Measurements from ENCODE around the gene SH2D6.

Gene SH2D6

DNA sequence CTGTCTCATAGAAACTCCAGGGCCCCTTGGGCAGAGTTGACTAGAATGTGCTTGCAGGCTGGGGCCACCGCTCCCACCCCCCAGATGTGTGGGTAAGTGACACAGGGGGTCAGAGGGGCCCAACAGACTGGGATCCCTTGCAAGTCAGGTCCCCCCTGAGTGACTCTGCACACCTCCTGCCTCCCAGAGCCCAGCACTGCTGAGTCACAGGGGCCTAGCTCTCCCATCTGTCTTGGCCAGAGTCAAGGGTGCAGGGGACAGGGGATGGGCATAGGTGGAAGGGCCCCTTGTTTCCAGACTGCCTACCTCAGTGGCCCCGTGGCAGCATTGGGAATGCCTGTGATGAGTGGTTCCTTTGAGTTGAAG, 11.4 kb downstream of the SH2D6 start:
- Histone ChIP-seq H4K20me1 (ENCODE audit: insufficient read depth, low read length) (no peaks in the 10 kb centered on the region), H3K4me2 (ENCODE audit: low read depth, low read length) (no peak overlapping the region), H3K27ac (ENCODE audit: low read length) (no peak overlapping the region), H3K27me3 (replicated peaks; ENCODE audit: insufficient read depth, low read length) (no peaks in the 10 kb centered on the region), H3F3A (ENCODE audit: insufficient read depth, low read length) (no peaks in the 10 kb centered on the region), H3K9ac (ENCODE audit: low read length) (no peak overlapping the region), H3K36me3 (replicated peaks; ENCODE audit: insufficient read depth, low read length) (no peaks in the 10 kb centered on the region), H2AFZ (ENCODE audit: low read length) (no peak overlapping the region), H3K79me2 (ENCODE audit: low read length) (no peaks in the 10 kb centered on the region), H3K4me3 (ENCODE audit: low read length) (no peak overlapping the region), H3K9me3 (replicated peaks; ENCODE audit: insufficient read depth, low read length) (no peaks in the 10 kb centered on the region), H3K9me2 (replicated peaks; ENCODE audit: insufficient read depth, low read length) (no peaks in the 10 kb centered on the region), H3K4me1 (ENCODE audit: low read length) (no peaks in the 10 kb centered on the region)
- TF ChIP-seq, protein P1, sequence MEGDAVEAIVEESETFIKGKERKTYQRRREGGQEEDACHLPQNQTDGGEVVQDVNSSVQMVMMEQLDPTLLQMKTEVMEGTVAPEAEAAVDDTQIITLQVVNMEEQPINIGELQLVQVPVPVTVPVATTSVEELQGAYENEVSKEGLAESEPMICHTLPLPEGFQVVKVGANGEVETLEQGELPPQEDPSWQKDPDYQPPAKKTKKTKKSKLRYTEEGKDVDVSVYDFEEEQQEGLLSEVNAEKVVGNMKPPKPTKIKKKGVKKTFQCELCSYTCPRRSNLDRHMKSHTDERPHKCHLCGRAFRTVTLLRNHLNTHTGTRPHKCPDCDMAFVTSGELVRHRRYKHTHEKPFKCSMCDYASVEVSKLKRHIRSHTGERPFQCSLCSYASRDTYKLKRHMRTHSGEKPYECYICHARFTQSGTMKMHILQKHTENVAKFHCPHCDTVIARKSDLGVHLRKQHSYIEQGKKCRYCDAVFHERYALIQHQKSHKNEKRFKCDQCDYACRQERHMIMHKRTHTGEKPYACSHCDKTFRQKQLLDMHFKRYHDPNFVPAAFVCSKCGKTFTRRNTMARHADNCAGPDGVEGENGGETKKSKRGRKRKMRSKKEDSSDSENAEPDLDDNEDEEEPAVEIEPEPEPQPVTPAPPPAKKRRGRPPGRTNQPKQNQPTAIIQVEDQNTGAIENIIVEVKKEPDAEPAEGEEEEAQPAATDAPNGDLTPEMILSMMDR (IDR thresholded peaks at IDR 0.05; ENCODE audit: low read length), result no peak
- TF ChIP-seq EZH2 (optimal IDR thresholded peaks at IDR 0.05; ENCODE audit: low read depth, low read length) (no peak), EZH2phosphoT487 (IDR thresholded peaks at IDR 0.05; ENCODE audit: low read length) (no peak)
- DNase-seq, result no peak

DNA sequence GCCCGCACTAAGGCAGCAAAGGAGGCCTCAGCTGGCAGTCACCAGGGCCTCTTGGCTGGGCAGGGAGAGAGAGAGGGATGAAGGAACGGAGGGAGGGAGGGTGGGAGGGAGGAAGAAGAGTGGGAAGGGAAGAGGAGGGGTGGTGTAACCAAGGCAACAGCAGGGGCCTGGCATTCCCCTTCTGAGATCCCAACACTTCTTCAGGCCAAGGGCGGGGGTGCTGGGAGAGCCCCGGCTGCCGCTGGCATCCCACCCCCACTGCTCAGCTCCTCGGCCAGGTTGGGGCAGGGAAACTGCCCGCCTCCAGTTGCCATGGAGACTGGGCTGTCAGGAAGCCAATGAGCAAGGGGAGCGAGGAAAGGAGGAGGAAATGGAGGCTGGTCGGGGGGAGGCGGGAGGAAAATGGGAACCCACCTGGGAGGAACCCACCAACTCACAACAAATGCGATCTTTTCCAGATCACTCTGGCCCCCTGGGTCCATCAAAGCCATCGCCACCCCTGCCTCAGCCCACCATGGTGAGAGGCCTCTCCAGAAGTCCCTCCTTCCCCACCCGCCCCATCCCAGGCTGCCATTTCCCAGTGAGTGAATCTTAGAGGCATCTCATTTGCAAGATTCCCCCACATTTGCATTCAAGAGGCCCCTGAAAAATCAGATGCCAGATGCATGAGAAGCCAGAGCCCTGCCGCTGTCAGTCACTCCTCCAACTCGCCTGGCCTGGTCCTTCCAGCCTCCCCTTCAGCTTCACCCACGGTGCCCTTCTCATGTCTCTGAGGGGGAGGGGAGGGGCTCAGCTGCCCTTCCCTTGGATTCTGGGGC, 12.4 kb downstream of the SH2D6 start:
- TF ChIP-seq EZH2phosphoT487 (IDR thresholded peaks at IDR 0.05; ENCODE audit: low read length), result no peak
- H3K27me3 ChIP-seq (replicated peaks; ENCODE audit: insufficient read depth, low read length), result no peaks in the 10 kb centered on the region
- no peaks in the 10 kb centered on the region for H3K9me3 ChIP-seq (replicated peaks; ENCODE audit: insufficient read depth, low read length)
- H3K27ac ChIP-seq (ENCODE audit: low read length), result no peak overlapping the region
- H3K36me3 ChIP-seq (replicated peaks; ENCODE audit: insufficient read depth, low read length), result no peaks in the 10 kb centered on the region
- H3K4me1 ChIP-seq (ENCODE audit: low read length), result no peaks in the 10 kb centered on the region
- no peak overlapping the region for H3K4me3 ChIP-seq (ENCODE audit: low read length)
- H3K9ac ChIP-seq (ENCODE audit: low read length), result no peak overlapping the region
- no peak overlapping the region for H3K4me2 ChIP-seq (ENCODE audit: low read depth, low read length)
- no peak overlapping the region for H2AFZ ChIP-seq (ENCODE audit: low read length)
- no peaks in the 10 kb centered on the region for H3K9me2 ChIP-seq (replicated peaks; ENCODE audit: insufficient read depth, low read length)
- no peaks in the 10 kb centered on the region for H3F3A ChIP-seq (ENCODE audit: insufficient read depth, low read length)
- no peaks in the 10 kb centered on the region for H4K20me1 ChIP-seq (ENCODE audit: insufficient read depth, low read length)
- no peak for DNase-seq
- no peaks in the 10 kb centered on the region for H3K79me2 ChIP-seq (ENCODE audit: low read length)

DNA sequence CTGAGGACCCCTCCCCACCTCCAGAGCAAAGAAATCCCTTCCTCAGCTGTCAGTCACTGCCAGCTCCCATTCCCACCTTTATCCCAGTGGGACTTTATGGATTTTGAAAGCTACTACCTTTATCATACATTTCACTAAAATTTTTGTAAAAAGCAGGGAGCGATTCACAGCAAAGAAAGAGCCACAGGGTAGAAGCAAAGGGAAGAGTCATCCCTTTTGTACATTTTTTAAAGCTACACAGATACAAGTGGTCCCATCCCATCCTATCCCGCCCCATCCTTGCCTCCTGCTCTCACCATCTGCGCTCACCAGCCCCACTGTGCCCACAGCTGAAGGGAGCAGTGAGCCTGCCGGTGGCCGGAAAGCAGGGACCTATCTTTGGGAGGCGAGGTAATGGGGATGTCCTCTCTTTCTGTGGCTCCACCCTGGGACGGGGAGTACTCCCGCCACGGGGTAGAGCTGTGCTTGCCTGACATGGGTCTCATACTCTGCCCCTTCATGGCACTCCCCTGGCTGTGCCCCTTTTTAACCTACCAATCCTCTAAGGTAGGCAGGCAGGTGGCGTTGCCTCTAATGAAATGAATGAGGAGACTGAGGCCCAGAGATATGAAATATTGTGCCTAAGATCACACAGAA, 13.2 kb downstream of the SH2D6 start:
- H3K4me1 ChIP-seq (ENCODE audit: low read length), result no peaks in the 10 kb centered on the region
- no peak overlapping the region for H2AFZ ChIP-seq (ENCODE audit: low read length)
- no peaks in the 10 kb centered on the region for H4K20me1 ChIP-seq (ENCODE audit: insufficient read depth, low read length)
- H3F3A ChIP-seq (ENCODE audit: insufficient read depth, low read length), result no peaks in the 10 kb centered on the region
- no peak overlapping the region for H3K4me3 ChIP-seq (ENCODE audit: low read length)
- no peaks in the 10 kb centered on the region for H3K27me3 ChIP-seq (replicated peaks; ENCODE audit: insufficient read depth, low read length)
- no peaks in the 10 kb centered on the region for H3K79me2 ChIP-seq (ENCODE audit: low read length)
- TF ChIP-seq EZH2phosphoT487 (IDR thresholded peaks at IDR 0.05; ENCODE audit: low read length) (no peak), EZH2 (optimal IDR thresholded peaks at IDR 0.05; ENCODE audit: low read depth, low read length) (no peak)
- TF ChIP-seq, protein P1 (IDR thresholded peaks at IDR 0.05; ENCODE audit: low read length), result no peak
- H3K9ac ChIP-seq (ENCODE audit: low read length), result no peak overlapping the region
- no peak for DNase-seq
- H3K36me3 ChIP-seq (replicated peaks; ENCODE audit: insufficient read depth, low read length), result no peaks in the 10 kb centered on the region
- H3K9me2 ChIP-seq (replicated peaks; ENCODE audit: insufficient read depth, low read length), result no peaks in the 10 kb centered on the region
- H3K27ac ChIP-seq (ENCODE audit: low read length), result no peak overlapping the region
- H3K9me3 ChIP-seq (replicated peaks; ENCODE audit: insufficient read depth, low read length), result no peaks in the 10 kb centered on the region
- no peak overlapping the region for H3K4me2 ChIP-seq (ENCODE audit: low read depth, low read length)

Measured in MM.1S (cell line).